Measurements from ENCODE around the gene CDH22.

DNA sequence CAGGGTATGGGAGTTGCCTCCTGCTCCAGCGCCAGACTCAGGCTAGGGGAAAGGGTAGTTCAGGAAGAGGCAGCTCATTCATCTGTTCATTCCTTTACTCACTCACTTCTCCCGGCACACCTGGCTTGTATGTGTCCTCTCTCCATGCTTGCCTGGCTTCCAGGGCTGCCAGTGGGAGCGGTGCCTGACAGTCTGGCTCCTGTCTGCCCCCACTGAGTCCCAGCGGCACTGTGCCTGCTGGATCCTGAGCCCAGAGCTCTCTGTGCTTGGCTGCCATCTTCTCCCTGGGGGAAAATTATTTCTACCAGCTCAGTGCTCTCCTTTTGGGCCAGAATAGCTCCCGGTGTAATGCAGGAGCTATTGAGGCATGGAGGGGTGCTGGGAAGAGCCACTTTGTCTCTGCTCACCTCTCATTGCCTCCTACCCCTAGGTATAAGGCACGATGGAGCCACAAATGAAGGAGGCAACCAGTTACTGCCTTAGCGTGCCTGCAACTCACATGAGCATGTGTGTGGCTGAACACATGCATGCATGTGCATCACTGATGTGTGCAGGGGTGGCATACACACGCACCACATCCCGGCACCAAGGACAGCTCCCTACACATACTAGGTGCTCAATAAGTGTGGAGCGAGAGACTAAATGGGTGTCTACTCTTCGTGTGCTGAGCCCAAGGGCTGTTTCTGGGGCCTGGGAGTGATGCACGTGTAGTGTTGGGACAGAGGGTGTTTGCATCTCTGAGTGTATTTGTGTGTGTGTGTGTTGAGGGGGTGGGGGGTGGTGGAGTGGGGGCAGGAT lies 46.6 kb downstream of the CDH22 start:
- TF ChIP-seq, protein P1, sequence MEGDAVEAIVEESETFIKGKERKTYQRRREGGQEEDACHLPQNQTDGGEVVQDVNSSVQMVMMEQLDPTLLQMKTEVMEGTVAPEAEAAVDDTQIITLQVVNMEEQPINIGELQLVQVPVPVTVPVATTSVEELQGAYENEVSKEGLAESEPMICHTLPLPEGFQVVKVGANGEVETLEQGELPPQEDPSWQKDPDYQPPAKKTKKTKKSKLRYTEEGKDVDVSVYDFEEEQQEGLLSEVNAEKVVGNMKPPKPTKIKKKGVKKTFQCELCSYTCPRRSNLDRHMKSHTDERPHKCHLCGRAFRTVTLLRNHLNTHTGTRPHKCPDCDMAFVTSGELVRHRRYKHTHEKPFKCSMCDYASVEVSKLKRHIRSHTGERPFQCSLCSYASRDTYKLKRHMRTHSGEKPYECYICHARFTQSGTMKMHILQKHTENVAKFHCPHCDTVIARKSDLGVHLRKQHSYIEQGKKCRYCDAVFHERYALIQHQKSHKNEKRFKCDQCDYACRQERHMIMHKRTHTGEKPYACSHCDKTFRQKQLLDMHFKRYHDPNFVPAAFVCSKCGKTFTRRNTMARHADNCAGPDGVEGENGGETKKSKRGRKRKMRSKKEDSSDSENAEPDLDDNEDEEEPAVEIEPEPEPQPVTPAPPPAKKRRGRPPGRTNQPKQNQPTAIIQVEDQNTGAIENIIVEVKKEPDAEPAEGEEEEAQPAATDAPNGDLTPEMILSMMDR (IDR thresholded peaks at IDR 0.05), result no peak
- TF ChIP-seq POLR2A (IDR thresholded peaks at IDR 0.05), result no peak

Data from right lobe of liver (tissue), 4 donors.